ENCODE data around the gene SHMT2. TPM values are rescaled to one million over a fixed set of nuclear protein-coding genes. Genes with fewer than 3 reads are reported as not detected.

Gene SHMT2
- total and polyA plus RNA-seq, 2 of the 13 experiments (the other 11 are each of a cell fraction or from before 2014, with no cell fraction given), result 181 to 393 TPM

GRCh38 chr12:57270966-57271470 lies 41.5 kb downstream of the SHMT2 start (continued):
- TF ChIP-seq ZBTB40 (IDR thresholded peaks at IDR 0.05) (no peak), ZBTB40 (CRISPR knock-in tag; IDR thresholded peaks at IDR 0.05) (no peak), ZNF264 (CRISPR knock-in tag; IDR thresholded peaks at IDR 0.05) (no peak), ZBTB4 (CRISPR knock-in tag; IDR thresholded peaks at IDR 0.05; ENCODE audit: borderline replicate concordance) (no peak), ZNF557 (CRISPR knock-in tag; IDR thresholded peaks at IDR 0.05) (no peak), SNAPC5 (CRISPR knock-in tag; IDR thresholded peaks at IDR 0.05; ENCODE audit: borderline replicate concordance) (no peak), ZNF550 (CRISPR knock-in tag; IDR thresholded peaks at IDR 0.05; ENCODE audit: borderline replicate concordance) (no peak), ZZZ3 (CRISPR knock-in tag; IDR thresholded peaks at IDR 0.05; ENCODE audit: borderline replicate concordance) (no peak), KDM4B (CRISPR knock-in tag; IDR thresholded peaks at IDR 0.05) (no peak), ZBTB38 (CRISPR knock-in tag; IDR thresholded peaks at IDR 0.05) (no peak), ATAD3A (CRISPR knock-in tag; IDR thresholded peaks at IDR 0.05) (no peak), ZNF468 (CRISPR knock-in tag; IDR thresholded peaks at IDR 0.05) (no peak), ETV6 (CRISPR knock-in tag; conservative IDR thresholded peaks at IDR 0.05) (no peak)

All from HepG2 (cell line).